Fibroblast of lung (primary cell): ENCODE results near the gene AADACL3.

Experiments used
- EZH2 ChIP-seq: IDR thresholded peaks from 2 replicates; pipeline ENCODE4 v1.5.1; 2012; ENCODE audit warnings: low read length, control low read depth, mild to moderate bottlenecking; ENCODE audit errors: missing control alignments
- TF ChIP-seq, protein P1 (sequence below), 2 donors: IDR thresholded peaks in 1 of 2; conservative IDR thresholded peaks in 1 of 2; 1 replicate in 1 of 2; 2 replicates in 1 of 2; pipeline ENCODE4 v1.5.1; 2011 to 2012; ENCODE audit warnings: low read length in 2 of 2, control low read depth in 1 of 2, inconsistent platforms in 1 of 2, low read depth in 1 of 2, mild to moderate bottlenecking in 1 of 2

DNA sequence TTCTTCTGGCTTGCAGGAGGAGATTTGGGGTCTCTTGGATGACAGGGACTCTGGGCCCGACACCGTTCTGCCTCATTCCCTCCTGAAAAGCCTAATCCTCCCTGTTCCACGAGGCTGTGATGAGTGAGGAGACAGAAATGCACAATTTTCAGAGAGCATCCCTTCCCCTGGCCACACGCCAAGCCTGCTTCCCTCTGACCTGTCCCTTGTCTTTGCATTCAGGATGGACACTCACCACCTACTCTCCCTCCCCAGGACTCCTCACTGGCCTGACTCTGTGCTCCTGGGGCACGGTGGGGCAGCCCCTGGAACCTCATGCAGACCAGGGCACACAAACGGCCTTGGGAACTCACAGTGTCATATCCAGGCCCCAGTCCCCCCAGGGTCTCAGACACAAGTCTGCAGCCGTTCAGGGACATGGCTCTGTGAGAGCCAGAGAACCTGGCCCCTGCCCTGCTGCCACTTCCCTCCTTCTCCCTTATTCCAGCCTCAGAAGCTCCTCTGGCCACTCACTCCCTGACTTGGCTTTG, 54.1 kb downstream of the AADACL3 start:
- TF ChIP-seq, protein P1, sequence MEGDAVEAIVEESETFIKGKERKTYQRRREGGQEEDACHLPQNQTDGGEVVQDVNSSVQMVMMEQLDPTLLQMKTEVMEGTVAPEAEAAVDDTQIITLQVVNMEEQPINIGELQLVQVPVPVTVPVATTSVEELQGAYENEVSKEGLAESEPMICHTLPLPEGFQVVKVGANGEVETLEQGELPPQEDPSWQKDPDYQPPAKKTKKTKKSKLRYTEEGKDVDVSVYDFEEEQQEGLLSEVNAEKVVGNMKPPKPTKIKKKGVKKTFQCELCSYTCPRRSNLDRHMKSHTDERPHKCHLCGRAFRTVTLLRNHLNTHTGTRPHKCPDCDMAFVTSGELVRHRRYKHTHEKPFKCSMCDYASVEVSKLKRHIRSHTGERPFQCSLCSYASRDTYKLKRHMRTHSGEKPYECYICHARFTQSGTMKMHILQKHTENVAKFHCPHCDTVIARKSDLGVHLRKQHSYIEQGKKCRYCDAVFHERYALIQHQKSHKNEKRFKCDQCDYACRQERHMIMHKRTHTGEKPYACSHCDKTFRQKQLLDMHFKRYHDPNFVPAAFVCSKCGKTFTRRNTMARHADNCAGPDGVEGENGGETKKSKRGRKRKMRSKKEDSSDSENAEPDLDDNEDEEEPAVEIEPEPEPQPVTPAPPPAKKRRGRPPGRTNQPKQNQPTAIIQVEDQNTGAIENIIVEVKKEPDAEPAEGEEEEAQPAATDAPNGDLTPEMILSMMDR (conservative IDR thresholded peaks at IDR 0.05 in 1 of 2, IDR thresholded peaks at IDR 0.05 in 1 of 2; ENCODE audit: low read depth in 1 of 2, low read length in 2 of 2) = no peak
- no peak for TF ChIP-seq EZH2
